Bone marrow (tissue), 2 donors: ENCODE data around the gene DCAF12.
"Not testable (repeated sequence)": the region's sequence is repeated elsewhere in the genome, so short reads cannot be mapped to it uniquely, and the experiment has no call there.

Experiments used
- DNase-seq, 2 donors: peaks; one replicate each; lab custom pipeline; 2025; lab: John Stamatoyannopoulos, UW

DCAF12 gene

GRCh38 chr9:34126207-34127034 lies at the start of gene DCAF12:
Gene DCAF12 (minus strand): TSS chr9:34126698. CDS start chr9:34126431, 267 bp downstream.
- DNase-seq, result peak; percentile 69 to 87

- no peak for DNase-seq
Observed at GRCh38 chr9:34176089-34176488, 49.6 kb upstream of the DCAF12 start.

DNA sequence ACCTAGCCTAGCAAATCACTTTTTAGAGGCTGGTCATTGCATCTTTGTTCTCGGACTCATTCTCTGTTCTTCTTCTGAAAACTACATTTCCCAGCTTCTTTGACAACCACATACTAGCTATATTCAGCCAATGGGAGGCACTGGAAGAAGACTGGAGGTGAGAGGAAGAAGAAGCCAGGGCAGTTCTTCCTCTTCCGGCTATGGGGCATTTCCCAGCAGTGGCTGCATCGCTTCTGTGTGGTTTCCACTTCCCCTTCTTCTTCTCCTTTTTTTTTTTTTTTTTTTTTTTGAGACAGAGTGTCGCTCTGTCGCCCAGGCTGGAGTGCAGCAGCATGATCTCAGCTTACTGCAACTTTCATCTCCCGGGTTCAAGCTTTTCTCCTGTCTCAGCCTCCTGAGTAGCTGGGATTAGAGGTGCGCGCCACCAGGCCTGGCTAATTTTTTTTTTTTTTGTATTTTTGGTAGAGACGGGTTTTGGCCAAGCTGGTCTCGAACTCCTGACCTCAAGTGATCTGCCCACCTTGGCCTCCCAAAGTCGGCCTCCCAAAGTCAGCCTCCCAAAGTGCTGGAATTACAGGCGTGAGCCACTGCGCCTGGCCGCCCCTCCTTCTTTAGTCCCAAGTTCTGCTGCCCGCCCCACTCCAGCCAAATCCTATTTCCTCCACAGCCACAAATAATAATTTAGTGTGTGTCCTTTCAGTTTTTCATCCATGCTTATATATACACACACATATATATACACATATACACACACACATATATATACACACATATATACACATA lies 45.4 kb upstream of the DCAF12 start:
- peak in 1 of 2 donors; percentile 61 for DNase-seq

DNA sequence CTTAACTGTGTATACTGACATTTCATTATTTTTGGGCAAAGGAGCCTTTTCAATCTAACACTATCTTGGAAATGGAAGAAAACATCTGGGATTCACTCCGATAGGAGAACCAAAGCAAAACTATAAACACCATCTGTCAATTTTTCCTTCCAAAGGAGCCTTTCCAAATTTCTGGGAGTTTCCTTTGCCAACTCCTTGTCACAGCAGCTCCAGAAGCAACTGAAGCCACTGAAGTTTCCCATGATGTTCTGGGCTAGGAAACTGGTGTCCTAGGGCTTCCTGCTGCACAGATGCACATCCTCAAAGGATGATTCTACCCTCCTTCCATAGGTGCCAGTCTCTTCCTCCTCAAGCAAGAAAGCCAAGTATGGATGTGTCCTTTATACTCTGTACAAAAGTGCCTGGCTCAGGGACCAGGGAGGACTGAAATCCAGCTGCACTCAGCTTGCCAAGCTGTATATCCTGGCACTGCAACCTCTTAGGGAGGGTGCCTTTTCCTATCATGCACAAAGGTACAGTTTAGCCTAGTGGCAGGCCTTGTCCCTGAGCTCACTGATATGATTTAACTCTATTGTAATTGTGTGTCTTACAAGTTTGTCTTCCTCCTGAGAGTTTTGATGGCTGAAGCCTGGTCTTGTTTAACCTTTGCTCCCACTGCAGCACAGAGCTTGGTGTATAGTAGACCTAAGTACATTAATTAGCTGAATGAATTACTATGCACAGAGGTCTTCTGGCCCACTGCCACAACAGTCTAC lies 43.9 kb upstream of the DCAF12 start:
- DNase-seq, result no peak

- no peak for DNase-seq
Observed at GRCh38 chr9:34169125-34169524, 42.6 kb upstream of the DCAF12 start.

GRCh38 chr9:34163434-34163833 lies 36.9 kb upstream of the DCAF12 start:
- DNase-seq, result no peak

- DNase-seq, result no peak
Observed at GRCh38 chr9:34158362-34158869, 31.9 kb upstream of the DCAF12 start.

DNA sequence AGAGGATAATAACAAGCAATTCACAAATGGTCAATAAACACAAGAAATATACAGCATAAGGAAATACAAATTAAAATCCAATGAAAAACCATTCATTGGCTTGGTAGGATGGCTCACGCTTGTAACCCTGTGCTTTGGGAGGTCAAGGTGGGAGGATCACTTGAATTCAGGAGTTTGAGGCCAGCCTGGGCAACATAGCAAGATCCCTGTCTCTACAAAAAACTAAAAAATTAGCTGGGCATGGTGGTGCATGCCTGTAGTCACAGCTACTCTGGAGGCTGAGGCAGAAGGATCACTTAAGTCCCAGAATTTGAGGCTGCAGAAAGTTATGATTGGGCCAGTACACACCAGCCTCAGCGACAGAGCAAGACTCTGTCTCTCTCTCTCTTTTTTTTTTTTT lies 31.4 kb upstream of the DCAF12 start:
- DNase-seq, result no peak

- DNase-seq, result no peak
Observed at GRCh38 chr9:34157318-34157717, 30.8 kb upstream of the DCAF12 start.

DNA sequence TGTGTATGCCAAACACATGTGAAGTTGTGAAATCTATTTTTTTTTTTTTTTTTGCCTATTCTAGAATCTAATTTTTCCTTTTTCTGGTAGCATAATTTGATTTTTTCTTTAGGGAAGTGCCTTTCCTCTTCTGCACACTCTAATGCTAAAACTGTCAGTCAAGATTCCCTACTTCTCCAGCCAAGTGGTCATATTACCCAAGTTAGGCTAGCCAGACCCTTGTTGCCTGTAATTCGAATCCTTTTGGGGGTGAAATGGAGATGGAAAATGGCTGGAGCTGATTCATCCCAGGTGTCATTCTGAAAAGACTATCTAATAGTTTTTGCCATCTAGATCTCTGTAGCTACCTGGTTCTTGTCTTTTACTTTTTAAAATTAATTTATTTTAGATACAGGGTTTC lies 27.6 kb upstream of the DCAF12 start:
- DNase-seq, result no peak

- no peak for DNase-seq
Observed at GRCh38 chr9:34151398-34151797, 24.9 kb upstream of the DCAF12 start.

- DNase-seq, result no peak
Observed at GRCh38 chr9:34145165-34145564, 18.7 kb upstream of the DCAF12 start.

GRCh38 chr9:34143116-34143515 lies 16.6 kb upstream of the DCAF12 start:
- DNase-seq, result peak in 1 of 2 donors; percentile 58

DNA sequence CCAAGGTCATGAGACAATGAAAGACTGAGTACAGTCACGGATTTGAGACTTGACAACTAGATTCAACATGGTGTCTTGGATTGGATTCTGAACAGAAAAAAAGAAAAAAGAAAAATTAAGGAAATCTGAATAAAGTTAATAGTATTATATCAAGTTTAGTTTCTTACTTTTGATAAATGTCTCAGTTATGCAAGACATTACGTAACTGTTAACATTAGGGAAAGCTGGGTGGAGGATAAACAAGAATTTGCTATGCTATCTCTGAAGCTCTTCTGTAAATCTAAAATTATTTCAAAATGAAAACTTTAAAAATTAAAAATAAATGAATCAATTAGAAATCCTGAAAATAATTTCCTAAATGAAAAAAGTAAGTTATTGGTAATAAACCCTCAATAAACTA lies 14.4 kb upstream of the DCAF12 start:
- no peak for DNase-seq

- peak in 1 of 2 donors; percentile 48 for DNase-seq
Observed at GRCh38 chr9:34139477-34140146, 13.1 kb upstream of the DCAF12 start.

GRCh38 chr9:34138644-34139043 lies 12.1 kb upstream of the DCAF12 start:
- not testable (repeated sequence) for DNase-seq

DNA sequence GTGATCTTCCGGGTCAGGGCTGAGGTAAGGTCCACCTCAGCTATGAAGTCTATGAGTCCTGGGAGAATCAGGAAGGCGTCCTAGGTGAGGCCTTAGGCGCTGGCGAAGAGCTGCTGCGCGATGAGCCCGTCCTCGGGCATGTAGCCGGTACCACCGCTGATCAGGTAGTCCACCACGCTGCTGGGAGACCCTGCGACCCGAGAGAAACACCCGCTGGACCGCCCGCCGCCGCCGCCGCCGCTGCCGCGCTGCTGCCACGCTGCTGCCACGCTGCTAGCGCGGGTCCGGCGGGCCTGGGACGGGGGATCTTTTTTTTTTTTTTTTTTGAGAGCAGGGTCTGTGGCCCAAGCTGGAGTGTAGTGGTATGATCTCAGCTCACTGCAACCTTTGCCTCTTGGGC lies 8.0 kb upstream of the DCAF12 start:
- DNase-seq, result no peak

DNA sequence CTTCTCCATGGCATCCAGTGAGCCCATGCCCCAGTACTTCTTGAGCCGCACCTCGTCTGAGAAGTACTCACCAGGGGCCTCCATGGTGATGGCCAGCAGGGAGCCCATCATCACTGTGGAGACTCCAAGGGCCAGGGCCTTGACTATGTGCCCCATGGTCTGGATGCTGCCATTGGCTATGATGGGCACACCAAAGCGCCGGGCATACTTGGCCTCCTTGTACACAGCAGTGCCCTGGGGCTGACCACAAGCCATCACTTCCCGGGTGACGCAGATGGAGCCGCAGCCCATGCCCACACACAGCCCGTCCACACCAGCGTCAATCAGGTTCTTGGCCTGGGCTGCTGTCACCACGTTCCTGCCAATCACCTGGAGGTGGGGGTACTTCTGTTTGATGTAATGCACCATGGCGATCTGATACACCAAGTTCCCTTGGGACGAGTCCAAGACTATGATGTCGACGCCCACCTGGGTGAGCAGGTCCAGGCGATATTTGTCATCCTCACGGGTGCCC lies 7.0 kb upstream of the DCAF12 start:
- no peak for DNase-seq

DNA sequence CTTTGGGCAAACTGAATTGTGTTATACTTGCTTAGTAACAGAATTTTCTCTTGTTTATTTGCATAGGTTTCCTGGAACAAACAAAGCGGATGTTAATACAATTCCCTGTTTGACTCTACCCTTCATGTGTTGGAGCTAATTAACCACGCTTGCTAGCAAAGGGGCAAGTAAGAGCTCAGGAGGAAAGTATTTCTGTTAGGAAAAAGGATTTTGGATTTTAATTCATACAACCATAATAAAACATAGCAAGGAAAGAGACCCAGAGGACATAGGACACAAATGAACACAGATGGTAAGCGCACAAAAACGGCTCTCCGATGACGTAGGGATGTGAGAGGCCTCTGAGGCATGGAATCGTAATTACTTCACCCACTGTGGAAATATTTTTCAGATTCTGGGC lies 5.1 kb upstream of the DCAF12 start:
- no peak for DNase-seq

DNA sequence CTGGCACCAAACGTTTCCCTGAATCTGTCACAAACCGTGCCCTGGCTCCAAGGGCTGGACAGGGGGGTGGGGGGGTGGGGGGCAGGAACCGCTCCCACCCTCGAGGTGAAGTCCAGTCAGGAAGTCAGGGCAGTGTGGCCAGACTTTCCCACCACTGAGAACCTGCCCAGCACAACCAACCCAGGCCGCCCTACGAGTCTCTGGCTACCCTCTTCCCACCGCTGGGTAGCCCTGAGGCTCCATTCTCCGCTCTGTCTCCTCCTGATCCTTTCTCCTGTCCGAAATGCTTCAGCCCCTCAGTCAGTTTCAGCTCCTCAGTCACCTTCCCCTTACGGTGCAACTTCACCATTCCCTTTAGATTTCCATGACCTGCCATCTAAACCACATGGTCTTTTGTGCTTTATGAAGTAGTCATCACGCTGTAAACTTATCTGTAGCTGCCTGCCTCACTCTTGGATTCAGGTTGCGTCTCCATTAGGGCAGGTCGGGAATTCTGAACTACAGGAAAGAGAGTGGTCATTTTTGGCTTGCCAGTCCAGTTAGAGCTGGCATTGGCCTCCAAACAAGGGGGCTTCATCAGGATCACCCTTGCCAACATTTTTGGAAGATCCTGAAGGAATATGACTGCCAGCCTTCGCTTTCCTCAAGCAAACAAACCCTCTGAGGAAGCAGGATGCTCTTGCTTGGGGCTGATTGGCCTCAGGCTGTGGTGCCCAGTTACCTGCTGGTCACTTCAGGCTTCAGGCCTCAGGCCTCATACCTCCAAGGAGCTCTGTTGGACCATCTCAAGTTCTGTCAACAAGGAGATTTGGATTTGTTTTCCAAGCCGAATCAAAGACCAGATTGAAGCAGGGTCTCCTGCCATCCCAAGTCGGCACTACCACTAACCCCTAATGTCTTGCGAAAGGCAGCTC lies 794 bp upstream of the DCAF12 start:
- no peak for DNase-seq
